NCI-H510A (cell line): ENCODE results near the gene CELA1.
A peak's percentile ranks its signal among the peaks of the same experiment; 100 is the strongest.
"Not testable (repeated sequence)": the region's sequence is repeated elsewhere in the genome, so short reads cannot be mapped to it uniquely, and the experiment has no call there.

Experiments
- DNase-seq: peaks from one replicate; lab custom pipeline; 2025; lab: John Stamatoyannopoulos, UW

Gene CELA1

DNA sequence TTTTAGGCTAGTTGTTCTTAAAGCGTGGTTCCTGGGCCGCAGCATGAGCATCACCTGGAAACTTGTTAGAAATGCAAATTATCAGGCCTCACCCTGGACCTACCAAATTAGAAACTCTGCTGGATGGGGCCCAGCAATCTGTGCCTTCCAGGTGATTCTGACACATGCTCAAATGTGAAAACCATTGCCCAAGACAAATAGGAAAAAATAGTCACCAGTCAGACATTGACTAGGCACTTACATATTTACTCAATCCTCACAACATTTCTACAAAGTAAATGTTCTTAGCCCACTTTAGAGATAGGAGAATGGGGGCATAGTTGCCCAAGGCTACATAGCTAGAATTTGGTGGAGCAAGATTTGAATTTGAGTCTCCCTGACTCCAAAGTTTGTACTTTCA, 3.3 kb downstream of the CELA1 start:
- no peak for DNase-seq

DNA sequence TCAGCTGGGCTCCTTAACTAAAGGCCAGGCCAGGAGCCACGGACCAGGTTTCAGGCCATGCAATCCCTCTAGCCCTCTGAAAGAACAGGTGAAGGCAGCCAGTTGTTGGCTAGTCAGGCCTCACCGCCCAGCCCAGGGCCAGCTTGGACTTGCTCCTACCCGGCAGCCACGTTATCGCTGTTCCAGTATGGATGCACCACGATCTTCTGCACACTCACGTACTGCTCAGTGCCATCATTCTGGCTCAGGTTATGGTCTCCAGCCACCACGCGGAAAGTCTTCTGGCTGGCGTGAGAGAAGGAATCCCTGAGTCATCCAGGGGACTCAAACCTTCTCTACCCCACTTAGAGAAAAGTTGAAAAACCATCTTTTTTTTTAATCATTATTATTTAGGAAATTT, 4.1 kb downstream of the CELA1 start:
- DNase-seq = no peak

DNA sequence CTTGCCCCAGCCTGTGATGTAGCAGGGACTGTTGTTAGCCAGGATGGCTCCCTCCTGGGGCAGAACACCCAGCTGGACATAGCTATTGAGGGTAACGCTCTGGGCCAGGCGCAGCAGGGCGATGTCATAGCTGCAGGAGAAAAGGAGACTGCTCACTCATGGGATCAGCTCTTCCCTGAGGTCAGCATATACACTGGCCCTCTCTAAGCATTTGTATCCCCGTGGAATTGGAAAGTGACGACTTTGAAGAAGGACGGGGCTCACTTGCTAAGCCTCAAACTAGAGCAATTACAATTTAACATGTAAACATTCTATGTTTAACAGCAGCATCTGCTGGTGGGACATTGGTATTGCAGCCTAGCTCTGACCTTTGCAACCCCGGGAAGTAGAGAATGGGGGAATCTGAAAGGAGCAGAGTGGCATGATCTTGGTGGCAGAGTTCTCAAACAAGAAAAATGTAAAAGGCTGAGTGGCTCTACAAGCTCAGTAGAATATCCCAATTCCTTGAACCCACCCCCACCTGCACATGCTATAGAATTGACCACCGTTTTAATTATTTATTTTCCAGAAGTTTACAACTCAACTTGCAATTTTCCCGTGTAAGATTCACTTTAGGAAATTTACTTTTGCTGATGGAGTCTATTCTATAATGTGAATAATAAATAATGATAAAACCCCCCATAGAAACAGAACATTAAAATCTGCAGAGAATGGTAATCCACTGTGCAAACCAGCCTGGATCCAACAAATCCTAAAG, 5.0 kb downstream of the CELA1 start:
- peak; percentile 32 for DNase-seq

DNA sequence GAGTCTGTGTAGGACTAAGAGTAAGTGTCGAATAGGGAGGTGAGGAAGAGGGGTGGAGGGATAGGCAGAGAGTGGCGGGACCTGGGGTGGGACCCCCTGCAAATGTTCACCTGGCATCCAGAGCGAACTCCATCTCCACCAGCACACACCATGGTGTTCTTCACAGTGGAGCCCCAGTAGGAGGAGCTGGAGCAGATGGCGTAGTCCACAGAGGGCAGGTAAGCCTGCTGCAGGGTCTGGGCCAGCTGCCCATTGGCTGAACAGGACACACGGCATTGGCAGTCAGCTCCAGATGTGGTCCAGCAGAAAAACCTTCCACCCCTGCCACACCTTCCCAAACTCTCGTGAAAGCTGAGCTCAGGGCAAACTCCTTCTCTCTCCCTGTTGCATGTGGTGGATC, 6.7 kb downstream of the CELA1 start:
- no peak for DNase-seq

DNA sequence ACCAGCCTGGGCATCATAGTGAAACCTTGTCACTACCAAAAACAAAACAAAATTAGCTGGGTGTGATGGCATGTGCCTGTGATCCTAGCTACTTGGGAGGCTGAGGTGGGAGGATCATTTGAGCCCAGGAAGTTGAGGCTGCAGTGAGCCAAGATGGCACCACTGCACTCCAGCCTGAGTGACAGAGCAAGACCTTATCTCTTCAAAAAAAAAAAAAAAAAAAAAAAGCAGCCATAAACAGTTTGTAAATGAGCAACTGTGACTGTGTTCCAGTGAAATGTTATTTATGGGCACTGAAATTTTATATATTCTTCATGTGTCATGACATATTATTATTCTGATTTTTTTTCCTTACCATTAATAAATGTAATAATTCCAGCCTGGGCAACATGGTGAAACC, 9.1 kb downstream of the CELA1 start:
- not testable (repeated sequence) for DNase-seq

DNA sequence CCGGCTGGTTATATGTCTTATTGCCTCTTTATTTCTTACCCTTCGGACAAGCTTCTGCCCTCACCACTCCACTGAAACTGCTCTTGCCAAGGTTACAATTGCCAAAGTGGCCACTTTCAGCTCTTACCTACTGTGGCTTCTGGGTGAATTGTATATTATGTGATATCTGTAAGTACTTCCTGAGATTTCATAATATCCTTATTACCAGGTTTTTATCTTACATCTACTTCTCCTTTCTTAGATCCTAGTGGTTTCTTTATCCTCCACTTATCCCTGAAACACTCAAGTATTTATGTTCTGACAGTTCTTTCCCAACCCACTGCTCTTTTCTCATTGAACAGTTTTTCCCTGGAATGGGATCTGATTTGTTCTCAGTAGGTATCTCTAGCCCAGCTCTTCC, 10.5 kb downstream of the CELA1 start:
- DNase-seq = no peak

DNA sequence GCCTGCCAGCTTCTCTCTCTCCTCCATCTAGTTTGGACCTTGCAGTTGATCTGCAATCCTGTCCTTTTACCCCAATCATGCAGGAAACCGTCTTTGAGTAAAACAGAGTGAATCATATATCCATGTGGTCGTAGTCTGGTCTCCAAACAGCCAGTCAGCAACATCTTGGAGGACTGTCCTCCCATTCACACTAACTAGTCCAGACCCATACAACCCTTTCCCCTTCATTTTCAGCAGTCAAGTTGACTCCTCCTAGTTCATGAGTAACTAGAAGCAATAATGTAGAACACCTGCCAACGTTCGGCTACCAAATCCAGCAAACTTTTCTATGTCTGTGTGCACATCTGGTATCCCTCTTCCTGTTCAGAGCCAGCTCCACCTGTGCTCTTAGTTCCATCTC, 11.7 kb downstream of the CELA1 start:
- no peak for DNase-seq

DNA sequence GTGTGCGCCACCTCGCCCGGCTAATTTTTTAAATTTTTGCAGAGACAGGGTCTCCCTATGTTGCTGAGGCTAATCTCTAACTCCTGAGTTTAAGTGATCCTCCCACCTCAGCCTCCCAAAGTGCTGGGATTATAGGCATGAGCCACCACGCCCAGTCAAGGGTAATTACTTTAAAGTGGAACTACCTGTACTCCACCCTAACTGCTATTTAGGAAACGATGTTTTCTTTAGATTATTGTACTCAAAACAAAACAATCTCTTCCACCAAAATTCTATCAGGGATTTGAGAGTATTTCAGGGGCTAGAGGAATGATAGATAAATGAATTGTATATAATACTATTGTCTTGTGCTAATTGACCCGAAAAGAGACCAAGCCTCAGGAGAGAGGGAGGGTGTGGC, 12.9 kb downstream of the CELA1 start:
- no peak for DNase-seq

DNA sequence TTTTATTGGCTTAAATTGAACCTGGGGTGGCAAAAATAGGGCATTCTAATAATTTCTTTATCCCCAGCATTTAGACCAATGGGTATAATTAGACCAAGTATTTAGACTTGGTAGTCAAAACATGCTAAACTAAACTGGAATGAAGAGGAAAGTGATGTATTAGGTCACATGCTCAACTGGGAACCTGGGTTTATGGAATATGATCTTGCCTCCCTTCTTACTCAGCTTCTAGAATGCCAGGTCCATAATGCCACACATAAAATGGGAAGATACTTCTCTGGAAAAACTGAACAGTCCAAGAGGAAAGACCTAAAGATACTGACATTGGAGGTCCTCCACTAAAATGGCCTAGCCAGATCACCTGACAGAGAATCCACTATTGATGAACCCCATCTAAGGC, 16.3 kb downstream of the CELA1 start:
- DNase-seq = no peak

DNA sequence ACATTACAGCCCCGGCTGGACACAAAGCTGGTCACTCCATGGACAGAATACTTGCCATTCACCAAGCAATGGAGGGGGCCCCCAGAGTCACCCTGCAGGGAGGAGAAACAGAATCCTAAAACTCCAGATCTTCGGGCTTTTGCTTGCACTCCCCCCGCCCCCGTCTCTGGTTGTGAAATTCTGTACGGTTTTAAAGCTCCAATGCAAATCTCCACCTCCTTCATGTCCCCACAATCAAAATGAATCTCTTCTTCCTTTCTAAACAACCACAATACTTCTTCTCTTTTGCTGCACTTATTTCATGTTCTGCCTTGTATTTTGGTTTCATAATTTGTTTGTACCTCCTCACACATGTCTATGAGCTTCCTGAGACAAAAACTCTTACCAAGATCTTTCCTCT, 16.7 kb downstream of the CELA1 start:
- DNase-seq = no peak

DNA sequence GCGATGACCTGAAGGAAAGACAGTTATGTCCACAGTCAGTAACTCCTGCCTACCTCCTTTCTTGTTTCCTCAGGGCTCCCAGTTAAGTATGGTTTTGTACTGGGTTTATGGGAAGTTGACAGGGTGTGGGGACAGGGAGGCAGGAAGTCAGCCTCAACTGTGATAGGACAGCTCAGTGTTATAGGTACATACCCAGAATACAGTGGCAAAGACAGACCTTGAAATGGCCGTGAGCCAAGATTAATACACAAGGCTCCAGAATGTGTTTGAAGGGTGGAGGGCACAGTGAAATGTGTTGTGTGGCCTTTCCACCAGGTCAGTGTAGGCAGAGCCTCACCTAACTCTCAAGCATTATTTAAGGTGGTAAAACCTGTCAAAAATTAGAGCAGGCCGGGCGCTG, 17.9 kb downstream of the CELA1 start:
- no peak for DNase-seq

DNA sequence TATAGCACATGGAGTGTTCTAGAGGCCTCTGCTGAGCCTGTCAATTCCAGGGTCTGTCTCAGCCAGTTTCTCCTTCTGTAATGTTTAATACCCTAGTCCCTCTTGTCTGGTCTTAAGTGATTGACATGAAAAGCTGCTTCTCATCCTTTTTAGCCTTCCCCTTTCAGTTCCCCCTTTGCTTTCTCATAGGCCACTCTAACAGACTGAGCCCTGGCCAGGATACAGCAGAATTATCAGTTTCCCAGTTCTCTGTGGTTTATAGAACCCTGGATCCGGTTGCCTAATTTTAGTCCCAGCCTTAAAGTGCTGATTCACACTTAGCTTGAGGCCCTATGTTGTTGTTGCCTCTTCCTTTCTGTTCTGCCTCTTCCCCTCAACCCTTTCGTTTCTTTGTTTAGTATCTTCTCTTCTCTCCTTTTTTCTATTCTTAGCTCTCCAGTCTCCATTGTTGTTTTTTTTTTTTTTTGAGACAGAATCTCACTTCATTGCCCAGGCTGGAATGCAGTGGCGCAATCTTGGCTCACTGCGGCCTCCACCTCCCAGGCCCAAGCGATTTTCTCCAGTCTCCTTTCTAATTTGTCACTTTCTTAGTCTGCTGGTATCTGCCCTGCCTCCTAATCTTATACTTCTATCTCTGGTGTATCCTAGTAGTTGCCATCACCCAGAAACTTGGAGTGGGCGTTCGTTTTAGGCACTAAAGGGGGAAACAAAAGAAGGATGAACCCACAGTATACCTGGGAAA, 19.6 kb downstream of the CELA1 start:
- no peak for DNase-seq

DNA sequence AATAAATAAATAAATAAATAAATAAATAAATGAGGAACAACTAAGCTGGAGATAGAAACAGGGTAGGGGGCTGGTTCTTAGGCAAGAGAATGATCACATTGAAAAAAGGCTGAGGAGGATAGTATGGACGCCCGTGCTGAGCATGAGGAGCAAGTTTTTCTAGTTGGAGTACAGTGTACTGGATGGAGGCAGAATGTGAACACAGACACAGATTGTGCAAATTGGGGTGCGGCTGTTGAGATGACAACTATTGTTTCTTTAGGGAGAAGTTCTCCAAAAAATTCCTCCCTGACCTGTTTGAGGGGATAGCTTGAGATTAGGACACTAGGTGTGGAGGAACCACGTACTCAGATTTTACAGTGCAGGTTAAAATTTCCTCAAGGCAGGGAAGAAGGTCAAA, 21.5 kb downstream of the CELA1 start:
- DNase-seq = no peak

DNA sequence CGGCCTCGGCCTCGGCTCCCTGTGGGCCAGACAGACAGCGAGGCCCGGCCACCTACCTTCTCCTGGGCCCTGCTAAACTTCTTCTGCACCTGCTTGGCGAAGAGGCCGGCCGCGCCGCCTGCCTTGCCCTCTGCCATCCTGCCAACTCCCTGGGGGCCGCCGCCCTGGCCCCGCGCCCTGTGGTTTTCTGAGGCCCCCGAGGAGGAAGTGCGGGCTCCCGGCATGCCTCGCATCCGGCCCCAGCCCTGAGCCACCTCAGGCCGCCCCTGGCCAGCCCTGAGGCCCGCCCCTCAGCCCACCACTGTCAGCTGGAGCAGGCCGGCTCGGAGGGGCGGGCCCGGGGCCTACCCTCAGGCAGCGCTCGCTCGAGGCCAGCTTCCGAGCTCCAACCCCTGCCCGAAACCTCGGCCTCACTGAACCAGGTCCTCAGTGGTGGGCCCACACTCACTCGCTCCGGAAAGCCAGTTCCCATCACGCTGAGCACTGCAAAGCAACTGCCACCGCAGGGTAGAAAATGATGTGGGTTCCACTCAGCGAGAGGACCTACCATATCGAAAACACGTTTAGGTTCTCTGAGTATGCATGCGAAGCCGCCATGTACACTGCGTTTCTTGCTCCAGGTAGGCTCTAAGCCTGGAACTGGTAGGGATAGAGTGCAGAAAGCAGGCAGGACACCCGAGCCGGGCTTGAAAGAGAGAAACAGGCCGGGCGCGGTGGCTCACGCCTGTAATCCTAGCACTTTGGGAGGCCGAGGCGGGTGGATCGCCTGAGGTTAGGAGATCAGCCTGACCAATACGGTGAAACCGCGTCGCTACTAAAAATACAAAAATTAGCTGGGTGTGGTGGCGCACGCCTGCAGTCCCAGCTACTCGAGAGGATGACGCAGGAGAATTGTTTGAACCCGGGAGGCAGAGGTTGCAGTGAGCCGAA, 22.2 kb downstream of the CELA1 start, which contains the start of gene BIN2:
Gene BIN2 (minus strand): TSS at position 209 of the 930 bp plus-strand sequence. CDS start 72 bp downstream, at position 137.
- no peak for DNase-seq

DNA sequence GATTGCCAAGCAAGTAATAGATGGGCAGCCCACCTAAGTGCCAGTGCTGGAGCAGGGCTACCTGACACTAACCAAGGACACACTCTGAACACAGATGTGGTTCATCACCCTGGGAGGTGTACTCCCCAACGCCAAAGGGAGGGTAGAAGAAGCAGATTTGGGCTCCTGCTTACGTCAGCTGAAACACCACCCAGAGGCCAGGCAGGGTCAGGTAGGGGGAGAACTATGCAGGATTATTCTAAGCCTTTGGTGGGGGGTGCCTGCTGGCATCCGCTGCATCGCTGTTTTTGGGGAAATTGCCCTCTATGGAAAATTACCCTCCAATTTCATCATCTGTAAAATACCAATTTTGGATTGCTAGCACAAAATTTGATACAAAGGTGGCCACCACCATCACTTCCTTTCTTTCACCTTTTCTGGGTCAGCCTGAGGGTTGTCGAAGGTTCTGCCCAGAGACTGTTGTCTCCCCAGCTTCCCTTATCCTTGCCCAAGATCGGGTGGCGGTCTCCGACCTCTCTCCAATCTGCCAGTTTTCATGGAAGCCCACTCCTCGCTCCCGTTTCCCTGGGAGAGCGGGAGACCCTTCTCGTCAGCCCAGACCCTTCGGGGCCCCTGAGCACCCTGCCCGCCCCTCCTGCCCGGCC, 23.0 kb downstream of the CELA1 start:
- no peak for DNase-seq

DNA sequence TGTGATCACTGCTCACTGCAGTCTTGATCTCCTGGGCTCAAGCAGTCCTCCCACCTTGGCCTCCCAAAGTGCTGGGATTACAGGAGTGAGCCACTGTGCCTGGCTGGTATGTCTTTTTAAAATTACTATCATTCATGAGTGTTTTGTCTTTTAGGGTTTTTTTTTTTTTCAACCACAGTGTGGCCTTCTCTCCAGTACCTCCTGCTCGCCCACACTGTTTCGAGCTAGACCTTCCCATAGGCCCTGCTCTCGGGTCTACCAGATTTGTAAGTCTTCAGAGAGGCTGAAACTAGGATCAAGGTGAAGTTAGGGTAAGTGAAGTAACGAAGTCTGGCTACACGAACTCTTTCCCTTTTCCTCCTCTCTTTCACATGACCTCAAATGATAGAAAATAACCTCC, 24.0 kb downstream of the CELA1 start:
- no peak for DNase-seq

DNA sequence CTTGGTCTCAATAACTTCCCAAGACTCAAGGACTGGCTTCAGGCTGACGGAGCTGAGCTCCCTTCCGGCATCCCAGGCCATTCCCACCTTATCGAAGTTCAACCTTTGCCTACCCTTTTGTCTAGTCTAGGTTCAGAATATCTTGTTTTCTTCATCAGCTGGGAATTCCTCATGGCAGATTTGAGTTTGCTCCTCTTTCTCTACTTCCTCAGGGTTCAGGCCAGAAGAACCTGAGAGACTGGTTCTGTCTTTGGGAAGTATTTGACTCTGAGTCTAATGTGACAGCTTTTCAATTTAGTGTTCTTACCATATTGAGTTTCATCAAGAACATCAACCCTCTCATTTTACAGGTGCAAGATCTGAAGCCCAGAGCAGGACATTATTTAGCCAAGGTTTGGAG, 24.6 kb downstream of the CELA1 start:
- DNase-seq = no peak

DNA sequence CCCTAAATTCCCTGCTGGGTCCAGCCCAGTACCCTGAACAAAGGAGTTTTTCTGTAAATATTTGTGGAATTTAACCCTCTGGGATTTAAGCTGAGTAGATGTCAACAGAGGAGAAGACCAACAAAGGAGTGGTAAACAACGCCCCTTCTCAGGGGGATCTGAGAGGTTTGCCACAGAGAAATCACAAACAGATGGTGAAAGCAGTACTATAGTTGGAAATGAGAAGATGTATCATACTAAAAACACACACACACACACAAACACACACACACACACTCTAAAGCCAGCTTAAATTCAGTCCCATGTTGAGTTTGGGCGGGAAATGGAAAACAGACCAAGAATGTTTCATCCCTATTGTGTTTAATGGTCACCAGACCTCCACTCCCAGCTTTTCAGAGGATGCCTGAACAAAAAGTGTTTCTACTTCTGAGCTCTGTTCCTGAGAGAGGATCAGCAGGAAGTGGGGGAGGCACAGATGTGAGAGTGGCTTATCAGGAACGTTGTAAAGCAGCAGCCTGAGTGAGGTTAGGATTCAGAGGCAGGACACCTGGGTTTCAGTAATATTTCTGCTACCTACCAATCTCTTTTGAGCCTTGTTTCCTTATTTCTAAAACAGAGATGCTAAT, 25.7 kb downstream of the CELA1 start:
- no peak for DNase-seq

DNA sequence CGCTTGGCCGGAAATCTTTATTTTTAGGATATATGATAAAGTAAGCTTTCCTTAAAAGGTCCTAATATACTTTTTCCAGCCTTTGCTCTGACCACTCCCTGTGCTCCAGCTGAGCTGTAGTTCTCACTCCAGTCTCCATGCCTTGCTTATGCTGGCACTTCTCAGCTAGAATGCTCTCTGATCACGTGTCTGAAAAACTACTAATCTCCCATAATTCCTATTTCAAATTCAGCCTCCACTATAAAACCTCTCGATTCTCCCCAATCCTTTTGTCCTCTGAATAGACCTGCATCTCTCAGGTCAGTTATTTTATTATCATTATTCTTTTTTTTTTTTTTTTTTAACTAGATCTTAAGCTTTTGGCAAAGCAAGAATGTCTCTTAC, 26.2 kb downstream of the CELA1 start:
- no peak for DNase-seq

DNA sequence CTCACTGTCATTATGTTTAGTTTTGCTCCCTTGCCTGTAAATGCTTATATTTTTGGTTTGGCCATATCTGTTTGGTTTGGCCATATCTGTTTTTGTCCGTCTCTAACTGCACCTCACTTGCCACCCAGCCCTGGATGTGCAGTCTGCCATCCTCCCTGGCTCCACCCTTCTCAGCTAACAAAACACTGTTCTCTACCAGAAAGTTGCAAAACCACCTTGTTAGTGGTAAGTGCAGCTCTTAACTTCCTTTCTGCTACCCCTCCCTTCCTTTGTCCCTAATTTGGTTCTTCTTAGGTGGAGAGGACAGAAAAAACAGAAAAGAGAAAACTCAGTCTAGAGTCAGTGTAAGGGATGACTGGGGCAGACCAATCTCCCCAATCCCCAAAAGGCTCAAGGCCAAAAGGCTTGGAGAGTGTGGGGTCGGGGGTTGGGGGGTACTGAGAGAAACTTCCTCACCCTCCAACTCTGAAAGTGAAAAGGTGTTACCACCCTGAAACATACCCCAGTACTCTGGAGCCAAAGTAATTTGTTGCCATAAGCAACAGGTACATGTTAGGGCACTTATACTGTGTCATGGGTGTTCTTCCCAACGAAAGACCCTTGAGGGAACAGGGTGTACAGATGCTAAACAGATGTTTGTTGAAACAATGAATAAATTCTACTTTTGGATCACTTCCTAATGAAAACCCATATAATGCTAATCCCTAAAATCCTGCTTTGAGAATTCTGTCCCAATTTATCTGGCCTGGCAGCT, 27.5 kb downstream of the CELA1 start:
- DNase-seq = no peak
